SKM-1 treated with dmso at 0.1 percent for 144 hours (cell line): ENCODE data around the gene GALNT14.

Experiments used
- DNase-seq: peaks from one replicate; lab custom pipeline; 2025; ENCODE audit not compliant: unreplicated experiment; lab: John Stamatoyannopoulos, UW

GALNT14 gene

DNA sequence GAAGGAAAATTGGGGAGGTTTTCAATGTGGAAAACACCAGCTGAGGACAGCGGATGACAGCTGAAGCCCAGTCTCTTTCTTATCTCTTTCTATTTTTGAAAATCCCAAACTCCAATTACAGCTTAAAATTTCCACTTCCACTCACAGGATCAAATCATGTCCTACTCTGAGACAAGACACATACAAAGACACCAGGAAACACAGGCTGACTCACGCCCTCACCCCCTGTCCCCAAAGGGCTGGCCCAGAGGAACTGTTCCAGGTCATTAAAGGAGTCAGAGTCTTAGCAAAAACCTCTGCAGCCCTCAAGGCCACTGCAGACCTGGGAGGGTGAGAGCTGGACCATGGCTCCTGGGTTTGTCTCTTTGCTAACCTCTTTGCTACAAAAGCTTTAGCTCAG is 187.9 kb downstream of the GALNT14 start:
- no peak for DNase-seq

DNA sequence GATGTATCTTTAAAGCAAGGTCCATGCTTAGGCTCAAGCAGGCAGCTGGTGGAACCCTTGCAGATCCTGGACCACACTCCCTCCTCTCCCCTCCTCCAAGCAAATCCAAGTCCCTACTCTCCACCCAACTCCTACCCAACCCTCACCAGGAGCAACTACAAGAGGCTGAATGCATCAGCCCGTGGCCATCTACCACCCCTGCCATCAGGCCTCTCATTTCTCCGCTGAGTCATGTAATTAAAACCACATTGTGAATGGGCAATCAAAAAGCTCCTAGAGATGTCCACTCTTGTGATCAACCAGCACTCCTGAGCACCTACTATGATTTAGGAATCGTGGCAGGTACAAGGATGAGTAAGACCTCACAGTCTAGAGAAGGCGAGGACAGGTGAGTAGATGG is 188.8 kb downstream of the GALNT14 start:
- no peak for DNase-seq

DNA sequence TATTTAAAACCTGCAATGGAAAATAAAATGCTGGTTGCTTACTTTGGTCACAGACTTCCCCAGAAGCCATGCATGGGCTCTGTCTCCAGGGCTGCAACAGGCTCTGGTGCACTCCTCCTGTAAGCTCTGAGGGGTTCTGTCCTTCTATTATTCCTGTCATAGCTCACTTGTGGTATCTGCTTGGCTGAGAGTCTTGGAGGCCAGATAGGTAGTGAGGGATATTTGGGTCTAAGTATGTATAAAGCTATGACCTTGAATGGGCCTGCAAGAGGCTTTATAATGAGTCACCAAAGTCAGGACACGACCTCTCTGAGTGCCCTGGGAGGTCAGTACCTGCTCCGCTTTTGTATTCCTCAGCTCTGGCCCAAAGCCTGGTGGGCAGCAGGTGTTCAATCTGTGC is 189.4 kb downstream of the GALNT14 start:
- DNase-seq, result no peak

DNA sequence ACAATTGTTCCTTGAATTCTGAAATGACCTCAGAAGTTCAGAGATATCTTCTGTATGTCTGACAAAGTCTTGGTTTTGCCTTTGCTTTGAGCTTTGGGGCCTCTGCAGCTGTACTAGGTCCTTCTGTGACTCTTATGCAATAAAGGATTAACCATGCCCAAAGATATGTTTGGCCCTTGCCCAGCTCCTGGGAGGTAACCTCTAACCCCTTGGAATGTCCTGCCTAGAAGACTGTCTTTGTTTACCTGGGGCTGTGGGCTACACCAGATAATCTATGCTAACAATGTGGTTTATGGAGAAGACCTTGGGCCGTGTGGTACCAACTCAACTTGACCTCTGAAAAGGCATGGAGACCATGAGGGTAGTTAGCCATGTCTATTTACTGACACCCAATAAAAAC is 190.1 kb downstream of the GALNT14 start:
- DNase-seq, result no peak

DNA sequence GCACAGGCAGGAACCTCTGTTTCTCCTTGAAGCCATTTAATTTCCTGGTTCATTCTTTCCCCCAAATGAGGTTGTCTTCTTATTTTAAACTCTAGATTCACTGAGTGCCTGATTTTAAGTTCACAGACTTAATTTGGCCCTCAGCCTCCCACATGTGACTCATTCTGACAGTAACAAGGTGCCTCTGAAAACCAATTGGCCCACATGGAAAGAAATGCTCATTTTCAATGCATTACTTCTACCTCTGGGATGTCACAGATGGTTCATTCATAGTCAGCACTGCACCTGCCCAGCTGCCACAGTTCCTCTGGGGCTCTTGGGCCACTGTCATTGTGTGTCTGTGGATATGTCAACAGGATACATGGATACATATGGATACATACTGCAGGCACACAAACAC is 190.6 kb downstream of the GALNT14 start:
- DNase-seq, result no peak

DNA sequence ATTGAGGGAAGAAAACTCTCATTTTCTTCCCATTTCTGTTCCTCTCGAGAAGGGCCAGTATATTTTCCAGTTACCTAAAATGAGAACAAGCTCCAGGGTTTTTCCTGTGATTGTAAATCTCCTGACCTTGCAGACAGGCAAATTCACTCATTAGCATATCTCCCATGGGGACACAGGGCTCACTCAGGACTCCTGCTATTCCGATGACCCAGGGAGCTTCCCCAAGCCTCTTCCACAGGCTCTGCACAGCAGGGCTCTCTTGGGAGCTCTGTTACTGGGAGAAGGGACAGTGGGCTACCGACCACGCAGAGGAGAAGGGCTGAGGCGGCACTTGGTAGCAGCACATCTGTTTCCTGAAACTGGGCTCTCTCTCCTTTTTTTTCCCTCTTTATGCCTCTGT is 195.8 kb downstream of the GALNT14 start:
- no peak for DNase-seq

DNA sequence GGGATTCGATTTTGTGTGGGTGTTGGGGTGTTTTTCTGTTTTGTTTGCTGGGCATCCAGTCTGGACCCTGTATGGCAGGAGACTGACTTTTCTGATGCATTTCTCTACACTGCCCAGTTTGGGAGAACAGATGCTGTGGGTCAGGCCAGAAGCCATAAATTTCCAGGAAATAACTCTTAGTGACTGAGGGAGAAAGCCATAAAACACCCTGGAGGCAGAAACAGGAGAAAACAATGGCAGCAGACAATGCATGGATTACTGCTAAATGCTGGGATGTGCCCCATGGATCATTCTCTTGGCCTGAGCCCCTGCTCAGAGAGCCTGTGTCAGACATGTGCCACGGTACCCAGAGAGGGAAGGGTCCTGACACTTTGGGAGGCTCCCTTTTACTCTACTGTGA is 197.4 kb downstream of the GALNT14 start:
- DNase-seq, result no peak

DNA sequence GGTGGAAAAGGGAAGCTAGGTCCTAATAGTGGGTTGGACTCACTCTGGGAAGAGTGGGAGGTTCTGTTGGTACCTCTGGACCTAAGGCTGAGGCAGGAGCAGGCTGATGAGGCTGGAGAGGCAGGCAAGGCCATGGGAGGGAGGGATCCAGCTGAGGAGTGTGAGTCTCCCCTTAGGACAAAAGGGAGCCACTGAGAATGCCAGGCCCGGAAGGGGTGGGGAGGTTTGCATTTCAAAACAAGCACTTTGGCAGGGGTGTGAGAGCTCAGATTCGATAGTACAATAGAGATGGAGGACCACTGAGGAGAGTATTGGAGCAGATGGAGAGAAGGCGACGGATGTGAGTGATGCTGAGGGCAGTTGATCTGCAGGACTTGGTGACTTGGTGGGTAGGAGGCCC is 198.9 kb downstream of the GALNT14 start:
- DNase-seq, result no peak

DNA sequence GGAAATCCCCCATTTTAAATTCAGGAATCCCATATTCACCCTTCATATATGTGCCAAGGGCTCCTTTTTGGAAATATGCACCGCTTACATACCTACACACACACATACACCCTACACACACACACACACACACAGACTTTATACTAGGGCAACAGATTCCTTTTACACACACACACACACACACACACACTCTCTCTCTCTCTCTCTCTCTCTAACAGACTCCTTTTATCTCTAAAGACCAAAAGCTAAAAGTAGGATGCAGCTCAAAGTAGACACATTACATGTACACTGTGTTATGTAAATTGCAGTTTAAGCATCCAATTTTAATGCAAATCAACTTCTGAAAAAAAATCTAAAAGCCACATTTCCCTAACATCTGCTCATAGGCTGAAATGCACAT is 200.0 kb downstream of the GALNT14 start:
- DNase-seq, result no peak

DNA sequence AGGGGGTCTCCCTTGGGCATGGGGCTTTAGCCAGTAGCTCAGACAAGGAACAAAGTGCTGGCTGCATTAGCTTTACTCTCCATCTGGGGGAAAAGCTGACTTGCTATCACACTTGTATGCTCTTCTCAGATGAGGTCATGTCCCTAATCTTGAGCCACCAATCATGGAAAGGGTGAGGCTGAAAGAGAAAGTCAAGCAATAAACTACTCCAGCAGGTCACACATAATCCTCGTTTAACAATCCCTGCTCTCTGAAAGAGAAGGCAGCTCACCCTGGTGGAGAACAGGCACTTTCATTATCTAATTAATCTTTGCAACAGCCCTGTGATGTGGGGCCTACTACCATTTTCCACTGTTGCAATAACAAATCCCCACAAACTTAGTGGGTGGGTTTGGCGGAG is 201.3 kb downstream of the GALNT14 start:
- DNase-seq, result no peak

DNA sequence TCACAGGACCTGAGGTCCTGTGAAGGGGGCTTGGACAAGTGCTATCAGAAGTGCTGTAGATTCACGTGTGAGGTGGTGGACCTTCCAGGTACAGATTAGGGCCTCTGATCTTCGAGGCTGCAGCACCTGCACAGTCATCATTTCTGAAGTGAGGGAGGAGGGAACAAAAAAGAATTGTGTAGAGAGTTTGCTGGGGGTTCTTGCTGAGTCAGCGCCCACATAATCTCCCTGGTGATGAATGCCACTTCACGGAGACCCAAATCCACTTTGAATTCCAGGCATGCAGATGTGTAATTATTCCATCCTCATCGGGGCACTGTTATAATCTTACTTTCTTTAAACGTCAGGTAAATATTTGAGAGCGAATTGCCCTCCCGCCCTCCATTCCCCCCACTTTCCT is 202.4 kb downstream of the GALNT14 start:
- DNase-seq, result no peak

DNA sequence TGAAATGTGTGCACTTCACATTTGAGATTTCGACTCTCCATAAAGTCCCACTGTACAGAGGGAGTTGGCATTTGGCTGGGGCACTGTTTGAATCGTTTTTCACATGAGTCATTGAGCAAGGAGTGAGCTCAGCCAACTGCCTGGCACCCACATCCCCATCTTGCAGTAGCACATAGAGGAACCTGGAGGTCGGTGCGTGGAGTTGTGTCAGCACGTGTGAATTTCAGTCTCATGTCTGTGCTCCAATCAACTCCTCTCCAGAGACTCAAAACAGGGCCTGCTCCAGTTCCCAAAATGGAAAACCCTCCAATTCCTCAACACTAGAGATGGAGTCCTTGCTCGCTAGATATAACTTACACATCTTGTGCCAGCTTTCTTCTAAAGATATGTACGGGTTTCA is 204.2 kb downstream of the GALNT14 start:
- no peak for DNase-seq

DNA sequence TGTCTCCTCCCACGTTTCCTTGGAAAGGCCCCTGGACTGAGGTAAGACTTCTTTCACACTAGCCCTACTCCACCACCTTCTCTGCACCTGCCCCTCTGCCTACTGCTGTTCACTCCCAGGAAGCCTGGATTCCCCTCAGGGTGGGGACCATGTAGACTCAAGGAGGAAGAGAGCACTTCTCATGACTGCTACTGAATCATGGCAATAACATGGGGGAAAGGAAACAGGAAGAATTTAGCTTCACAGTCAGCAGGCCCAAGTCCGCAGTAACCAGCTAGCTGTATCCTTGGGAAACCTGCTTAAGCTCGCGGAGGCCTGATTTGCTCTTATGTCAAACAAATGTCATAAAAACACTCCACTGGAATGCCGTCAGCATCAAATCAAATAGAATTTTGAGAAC is 204.7 kb downstream of the GALNT14 start:
- DNase-seq, result no peak

DNA sequence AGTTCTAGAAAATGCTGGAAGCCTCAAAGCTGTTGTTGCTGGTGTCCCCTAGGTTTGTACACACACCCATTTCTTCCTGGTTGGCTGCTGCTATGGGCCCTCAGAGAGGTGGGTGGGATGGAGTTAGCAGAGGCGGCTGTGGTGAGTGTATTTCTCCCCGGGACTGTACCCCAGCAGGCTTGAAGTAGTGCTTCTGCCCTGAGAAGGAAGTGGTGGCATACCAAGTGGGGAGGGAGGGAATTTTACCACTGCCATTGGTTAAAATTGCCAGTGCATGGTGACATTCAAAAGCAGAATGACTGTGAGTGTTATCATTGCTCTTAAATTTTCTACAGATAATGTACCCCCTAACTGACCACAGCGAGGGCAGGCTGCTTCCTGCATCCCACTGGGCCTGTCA is 205.4 kb downstream of the GALNT14 start:
- DNase-seq, result no peak

DNA sequence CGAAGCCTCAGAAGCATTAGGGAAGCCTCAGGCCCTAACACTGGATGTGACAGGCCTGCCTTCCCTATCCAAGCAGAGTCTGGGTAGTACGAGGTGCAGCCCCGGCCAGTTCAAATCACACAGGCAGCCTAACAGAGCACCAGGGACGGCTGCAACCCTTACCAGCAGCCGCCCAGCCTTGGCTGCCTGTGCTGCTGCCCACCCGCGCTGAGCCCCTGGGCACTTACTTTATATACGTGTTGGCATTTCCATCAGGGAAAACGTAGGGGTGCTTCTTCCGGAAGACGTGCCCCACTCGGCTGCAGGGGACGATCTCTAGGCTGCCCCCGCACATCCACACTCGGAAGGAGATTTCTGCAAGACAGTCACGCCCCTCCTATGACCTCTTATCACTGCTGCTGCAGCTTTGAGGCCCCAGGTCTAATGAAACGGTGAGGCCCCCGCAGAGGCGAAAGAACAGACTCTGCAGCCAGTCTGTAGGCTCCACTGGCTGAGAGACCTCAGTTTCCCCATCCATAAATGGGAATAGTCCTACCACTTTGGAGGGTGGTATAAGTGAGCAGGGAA is 206.3 kb downstream of the GALNT14 start:
- no peak for DNase-seq

DNA sequence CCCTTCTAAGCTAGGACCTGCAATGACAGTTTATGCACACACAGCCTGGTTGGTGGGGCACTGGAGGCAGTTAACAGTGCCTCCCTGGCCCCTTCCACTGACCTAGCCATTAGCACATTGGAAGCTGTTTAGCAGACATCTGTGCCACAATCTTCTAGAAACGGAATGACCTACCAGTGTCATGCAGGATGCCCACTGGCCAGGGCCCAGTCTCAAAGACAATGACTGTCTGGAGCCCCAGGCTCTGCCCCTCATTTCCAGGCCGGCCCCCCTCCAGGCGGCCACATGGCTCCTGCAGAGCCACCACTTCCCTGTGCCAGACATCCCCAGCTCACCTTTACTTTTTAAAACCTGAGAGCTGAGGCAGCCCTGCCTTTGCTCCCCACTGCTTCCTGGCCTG is 207.5 kb downstream of the GALNT14 start:
- DNase-seq, result no peak

DNA sequence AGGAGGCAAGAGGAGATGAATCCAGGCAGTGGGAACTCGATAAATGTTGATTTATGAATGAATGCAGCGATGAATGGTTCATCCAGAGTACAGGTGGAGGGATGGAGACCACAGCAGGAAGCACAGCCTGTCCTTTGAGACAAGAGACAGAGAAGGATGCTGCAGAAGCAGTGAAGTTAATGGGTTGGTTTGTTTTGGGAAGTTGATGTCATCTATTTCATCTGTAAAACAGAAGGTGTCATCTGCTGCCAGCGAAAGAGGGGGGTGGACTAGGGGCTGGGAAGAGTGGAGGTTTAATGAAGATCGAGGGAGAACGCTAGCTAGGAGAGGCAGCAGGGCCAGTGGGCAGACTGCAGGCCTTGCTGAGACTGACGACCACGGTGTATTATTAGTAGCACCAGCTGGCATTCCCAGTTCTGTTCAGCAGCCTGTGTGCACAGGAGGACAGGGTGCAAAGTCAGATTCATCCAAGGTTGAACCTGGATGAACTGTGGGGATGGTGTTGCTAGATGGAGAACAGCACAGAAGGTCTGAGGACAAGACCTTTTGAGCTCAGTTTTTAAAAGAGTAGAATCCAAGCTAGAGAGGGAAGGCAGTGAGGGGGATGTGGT is 210.7 kb downstream of the GALNT14 start:
- DNase-seq, result no peak

DNA sequence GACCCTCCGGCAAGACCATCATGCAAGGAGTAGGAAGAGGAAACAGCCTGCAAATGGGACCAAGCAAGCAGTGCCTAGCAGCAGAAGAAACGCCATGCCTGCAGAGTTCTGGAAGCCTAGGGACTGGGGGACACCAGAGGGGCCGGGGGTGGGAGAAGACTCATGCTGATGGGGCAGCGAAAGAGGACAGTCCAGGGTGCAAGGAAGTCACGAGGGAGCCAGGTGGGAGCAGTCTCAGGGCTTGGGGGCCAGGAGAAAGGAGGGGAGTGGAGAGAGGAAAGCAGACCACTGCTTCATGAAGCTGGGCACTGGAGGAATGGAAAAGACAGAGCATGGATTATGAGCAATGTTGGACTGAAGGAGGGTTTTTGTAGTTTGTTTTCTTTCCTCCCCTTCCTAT is 211.6 kb downstream of the GALNT14 start:
- DNase-seq, result no peak

DNA sequence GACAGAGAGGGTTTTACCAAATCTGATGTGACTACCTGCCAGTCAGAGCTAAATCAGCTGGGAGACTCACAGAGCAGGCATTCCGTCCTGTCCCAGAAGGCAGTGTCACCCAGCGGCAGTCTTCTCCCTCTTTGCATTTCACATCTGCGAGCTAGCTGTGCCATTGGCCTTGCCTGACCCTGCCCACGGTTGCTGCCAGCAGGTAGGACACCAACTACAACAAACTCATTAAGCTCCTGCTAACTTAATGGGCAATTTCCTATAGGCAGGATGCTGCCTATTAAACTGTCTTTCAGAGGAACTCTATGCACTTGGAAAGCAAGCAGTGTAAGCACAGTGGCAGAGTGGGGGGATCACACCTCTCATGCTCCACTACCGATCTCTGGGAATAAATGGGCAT is 214.6 kb downstream of the GALNT14 start:
- DNase-seq, result no peak

DNA sequence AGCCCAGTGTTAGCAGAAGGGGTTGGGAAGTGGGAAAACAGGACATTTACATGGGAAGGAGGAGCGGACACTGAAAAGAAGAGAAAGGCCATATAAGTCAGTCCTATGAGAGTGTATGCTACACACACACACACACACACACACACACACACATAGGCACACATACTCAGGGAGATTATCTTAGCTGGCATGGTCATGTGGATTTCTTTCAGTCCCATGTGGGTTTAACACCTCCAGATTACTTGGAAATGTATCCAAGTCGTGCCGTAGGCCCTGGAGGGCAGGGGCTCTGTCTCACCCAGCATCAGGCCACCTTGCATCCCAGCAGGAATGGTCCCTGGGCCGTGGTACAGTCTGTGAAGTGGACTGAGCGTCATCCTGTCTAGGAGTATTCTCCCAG is 217.7 kb downstream of the GALNT14 start:
- no peak for DNase-seq

DNA sequence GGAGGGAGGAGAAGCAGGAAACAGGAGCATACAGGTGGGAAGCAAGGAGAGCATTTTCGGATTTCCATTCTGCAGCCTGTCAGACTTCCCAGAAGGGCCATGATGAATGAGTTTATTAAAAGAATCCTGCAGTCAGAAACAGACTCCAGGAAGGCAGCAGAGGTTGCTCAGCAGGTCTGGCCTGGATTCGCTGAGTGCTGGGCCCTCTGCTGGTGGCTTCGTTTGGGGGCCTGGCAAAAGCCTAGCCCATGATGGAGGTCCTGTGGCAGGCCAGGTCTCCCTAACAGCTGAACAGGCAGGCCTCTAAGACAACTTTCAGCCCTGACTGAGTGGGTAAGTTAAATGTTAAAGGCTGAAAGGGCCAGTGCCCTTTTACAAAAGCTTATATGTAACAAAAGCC is 222.8 kb downstream of the GALNT14 start:
- DNase-seq, result no peak

DNA sequence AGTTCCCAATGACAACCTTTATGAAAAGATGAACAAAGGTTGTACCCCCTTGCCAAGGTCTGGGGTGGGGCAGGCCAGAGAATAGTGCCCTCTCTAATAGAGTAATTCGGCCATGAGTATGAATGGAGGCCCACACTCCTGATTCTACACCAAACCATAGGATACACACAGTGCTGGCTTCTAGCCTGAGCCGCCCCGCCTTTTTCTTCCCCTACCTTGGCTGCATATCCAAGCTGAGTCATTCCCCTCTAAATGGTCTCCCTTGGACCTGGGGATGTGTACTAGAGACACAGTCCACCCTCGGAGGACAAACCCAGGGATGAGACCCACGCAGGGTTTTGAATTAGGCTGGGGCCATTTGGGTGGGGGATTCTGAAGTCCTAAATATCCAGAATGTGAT is 223.8 kb downstream of the GALNT14 start:
- DNase-seq, result no peak

DNA sequence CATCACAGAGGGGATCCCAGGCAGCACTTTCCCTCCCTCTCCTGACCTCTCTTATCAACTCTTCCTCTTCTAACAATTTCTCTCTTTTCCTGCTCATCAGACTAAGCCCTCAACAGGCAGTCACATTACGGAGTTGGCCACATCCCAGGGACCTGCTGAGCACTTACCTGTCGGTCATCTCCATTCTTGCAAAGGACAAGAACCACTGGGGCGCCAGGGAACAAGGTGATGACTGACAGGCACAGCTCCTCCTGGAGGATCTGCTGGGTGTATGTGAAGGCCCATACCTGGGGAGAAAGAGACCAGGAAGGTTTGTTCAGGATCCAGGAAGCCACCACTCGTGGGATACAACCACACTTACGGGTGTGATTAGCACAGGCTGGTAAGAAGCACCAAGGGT is 226.2 kb downstream of the GALNT14 start:
- no peak for DNase-seq

DNA sequence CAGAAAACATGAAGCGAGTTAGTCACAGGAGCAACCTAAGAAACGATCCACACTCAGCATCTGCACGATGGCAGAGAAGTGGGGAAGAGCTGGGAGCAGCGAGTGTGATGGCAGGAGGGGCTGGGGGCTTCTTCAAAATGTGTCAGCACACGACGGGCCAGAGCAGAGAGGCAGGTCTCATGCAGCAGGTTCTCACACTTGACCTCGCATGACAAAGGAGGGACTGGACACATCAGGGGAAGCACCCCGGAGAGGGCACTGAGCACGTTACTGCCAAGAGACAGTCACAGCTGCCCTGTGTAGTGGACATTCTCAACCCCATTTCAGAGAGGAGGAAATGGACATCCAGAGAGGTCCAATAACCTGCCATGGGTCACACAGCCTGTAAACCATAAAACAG is 226.9 kb downstream of the GALNT14 start:
- no peak for DNase-seq
